GM21723 (cell line): Measurements from ENCODE around the gene PIGX.

Experiments
- ATAC-seq: cut with Tn5 transposase; IDR thresholded peaks from one replicate; pipeline ENCODE4 v1.9.1; 2021; ENCODE audit warnings: mild to moderate bottlenecking, moderate library complexity; ENCODE audit not compliant: unreplicated experiment

PIGX gene

GRCh38 chr3:196711838-196712513, at the start of gene PIGX, which contains the start of gene CEP19:
PIGX (plus strand) TSS chr3:196712377.
CEP19 (minus strand) TSS chr3:196712250; CDS start chr3:196708657, 3,593 bp downstream.
- peak; percentile 76 for ATAC-seq

GRCh38 chr3:196662711-196663571, 49.2 kb upstream of the PIGX start:
- no peak for ATAC-seq

- no peak for ATAC-seq
Observed at GRCh38 chr3:196666001-196666867, 45.9 kb upstream of the PIGX start.

- no peak for ATAC-seq
Observed at GRCh38 chr3:196667056-196667825, 44.9 kb upstream of the PIGX start.

GRCh38 chr3:196670339-196670738, 41.8 kb upstream of the PIGX start:
- no peak for ATAC-seq

GRCh38 chr3:196673632-196674031, 38.5 kb upstream of the PIGX start:
- ATAC-seq: no peak

- ATAC-seq: no peak
Observed at GRCh38 chr3:196677353-196677752, 34.8 kb upstream of the PIGX start.

- no peak for ATAC-seq
Observed at GRCh38 chr3:196677931-196678330, 34.2 kb upstream of the PIGX start.

GRCh38 chr3:196684548-196685407, 27.4 kb upstream of the PIGX start:
- peak; percentile 91 for ATAC-seq

GRCh38 chr3:196686436-196686835, 25.7 kb upstream of the PIGX start:
- no peak for ATAC-seq

- ATAC-seq: no peak
Observed at GRCh38 chr3:196688349-196688748, 23.8 kb upstream of the PIGX start.

GRCh38 chr3:196689941-196690660, 22.1 kb upstream of the PIGX start:
- no peak for ATAC-seq

GRCh38 chr3:196691386-196691785, 20.8 kb upstream of the PIGX start:
- ATAC-seq: no peak

- ATAC-seq: no peak
Observed at GRCh38 chr3:196694202-196694638, 18.0 kb upstream of the PIGX start.

GRCh38 chr3:196694941-196695848, 17.0 kb upstream of the PIGX start:
- no peak for ATAC-seq

- no peak for ATAC-seq
Observed at GRCh38 chr3:196695849-196696226, 16.3 kb upstream of the PIGX start.

- no peak for ATAC-seq
Observed at GRCh38 chr3:196697270-196697669, 14.9 kb upstream of the PIGX start.

GRCh38 chr3:196699749-196700148, 12.4 kb upstream of the PIGX start:
- ATAC-seq: no peak
